Subcutaneous preadipocyte (primary cell): ENCODE data around the gene PARP1. TPM values are rescaled to one million over a fixed set of nuclear protein-coding genes. Genes with fewer than 3 reads are reported as not detected.

ENCODE experiments used
- total RNA-seq: library from RNA; depleted of rRNA; stranded (reverse); fragments of >200 nt; gene quantifications from 2 replicates; pipeline ENCODE4 v1.2.3, GENCODE V29; 2012

Gene PARP1
- 62.8 and 90.9 TPM in 2 replicates for total RNA-seq

DNA sequence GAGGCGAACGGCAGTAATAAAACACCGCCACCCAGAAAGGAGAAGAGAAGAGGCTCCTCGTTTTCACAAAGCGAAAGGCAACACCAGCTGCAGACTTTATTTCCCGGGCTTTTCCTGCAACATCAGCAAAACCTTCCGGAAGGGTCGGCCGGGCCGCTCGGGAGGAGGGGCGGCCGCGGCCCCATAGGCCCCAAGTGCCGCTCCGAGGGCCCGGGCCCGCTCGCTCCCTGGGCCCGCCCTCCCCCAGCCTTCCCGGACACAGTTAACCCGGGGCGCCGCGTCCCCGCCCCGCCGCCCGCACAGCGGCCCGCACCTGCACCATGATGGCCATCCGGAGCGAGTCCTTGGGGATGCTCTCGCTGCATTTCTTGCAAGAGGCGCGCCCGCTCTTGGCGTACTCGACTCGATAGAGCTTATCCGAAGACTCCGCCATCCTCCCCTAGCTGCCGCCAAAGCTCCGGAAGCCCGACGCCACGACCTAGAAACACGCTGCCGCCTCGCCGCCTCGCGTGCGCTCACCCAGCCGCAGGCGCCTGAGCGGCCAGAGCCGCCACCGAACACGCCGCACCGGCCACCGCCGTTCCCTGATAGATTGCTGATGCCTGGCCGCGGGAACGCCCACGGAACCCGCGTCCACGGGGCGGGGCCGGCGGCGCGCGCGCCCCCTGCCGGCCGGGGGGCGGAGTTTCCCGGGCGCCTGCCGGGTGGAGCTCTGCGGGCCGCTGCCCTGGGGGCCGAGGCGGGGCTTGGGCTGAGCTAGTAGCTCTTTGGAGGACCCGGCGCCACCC lies at the start of gene PARP1:
Gene PARP1 (minus strand): TSS at position 597 of the 788 bp plus-strand sequence. CDS start 164 bp downstream, at position 433.

Other genes with a start within 250 kb of the PARP1 start
- gene ACBD3, start 221.4 kb downstream of the PARP1 start, total RNA-seq: 37.8 and 52.6 TPM in 2 replicates
- not detected in 2 replicates for gene MIXL1, start 184.4 kb downstream of the PARP1 start, total RNA-seq
- gene LIN9, start 98.9 kb downstream of the PARP1 start, total RNA-seq: 5.1 and 7.8 TPM in 2 replicates
- gene STUM, start 140.7 kb upstream of the PARP1 start, total RNA-seq: under 0.01 and 0.37 TPM in 2 replicates